Measurements from ENCODE around the gene SMIM1.

SMIM1 gene

GRCh38 chr1:3824650-3825049 is 52.1 kb downstream of the SMIM1 start:
- no peaks in the 10 kb centered on the region for H3K9me2 ChIP-seq (replicated peaks; ENCODE audit: control insufficient read depth, low read length)
- no peaks in the 10 kb centered on the region for H3K79me2 ChIP-seq (ENCODE audit: control insufficient read depth, low read length)
- no peaks in the 10 kb centered on the region for H3K27me3 ChIP-seq (ENCODE audit: control insufficient read depth, low read length)
- H4K20me1 ChIP-seq (ENCODE audit: control insufficient read depth, insufficient read depth, low read depth, low read length): no peaks in the 10 kb centered on the region
- no peaks in the 10 kb centered on the region for H3F3A ChIP-seq (ENCODE audit: control insufficient read depth, insufficient read depth)
- H3K9me3 ChIP-seq (ENCODE audit: control insufficient read depth, insufficient read depth, low read length): no peaks in the 10 kb centered on the region
- H3K4me2 ChIP-seq (ENCODE audit: low read length): no peak overlapping the region
- no peak overlapping the region for H3K4me3 ChIP-seq (ENCODE audit: low read length)
- peaks cover 71% of the 10 kb centered on the region for H3K36me3 ChIP-seq (ENCODE audit: control insufficient read depth, low read length)
- H3K27ac ChIP-seq (ENCODE audit: low read depth, low read length): no peak overlapping the region
- H3K4me1 ChIP-seq (ENCODE audit: control insufficient read depth, low read length): no peaks in the 10 kb centered on the region
- no peak for TF ChIP-seq EZH2phosphoT487 (IDR thresholded peaks at IDR 0.05; ENCODE audit: borderline replicate concordance, low read length)
- TF ChIP-seq, protein P1, sequence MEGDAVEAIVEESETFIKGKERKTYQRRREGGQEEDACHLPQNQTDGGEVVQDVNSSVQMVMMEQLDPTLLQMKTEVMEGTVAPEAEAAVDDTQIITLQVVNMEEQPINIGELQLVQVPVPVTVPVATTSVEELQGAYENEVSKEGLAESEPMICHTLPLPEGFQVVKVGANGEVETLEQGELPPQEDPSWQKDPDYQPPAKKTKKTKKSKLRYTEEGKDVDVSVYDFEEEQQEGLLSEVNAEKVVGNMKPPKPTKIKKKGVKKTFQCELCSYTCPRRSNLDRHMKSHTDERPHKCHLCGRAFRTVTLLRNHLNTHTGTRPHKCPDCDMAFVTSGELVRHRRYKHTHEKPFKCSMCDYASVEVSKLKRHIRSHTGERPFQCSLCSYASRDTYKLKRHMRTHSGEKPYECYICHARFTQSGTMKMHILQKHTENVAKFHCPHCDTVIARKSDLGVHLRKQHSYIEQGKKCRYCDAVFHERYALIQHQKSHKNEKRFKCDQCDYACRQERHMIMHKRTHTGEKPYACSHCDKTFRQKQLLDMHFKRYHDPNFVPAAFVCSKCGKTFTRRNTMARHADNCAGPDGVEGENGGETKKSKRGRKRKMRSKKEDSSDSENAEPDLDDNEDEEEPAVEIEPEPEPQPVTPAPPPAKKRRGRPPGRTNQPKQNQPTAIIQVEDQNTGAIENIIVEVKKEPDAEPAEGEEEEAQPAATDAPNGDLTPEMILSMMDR (IDR thresholded peaks at IDR 0.05; ENCODE audit: low read depth, low read length, poor library complexity, severe bottlenecking): no peak

DNA sequence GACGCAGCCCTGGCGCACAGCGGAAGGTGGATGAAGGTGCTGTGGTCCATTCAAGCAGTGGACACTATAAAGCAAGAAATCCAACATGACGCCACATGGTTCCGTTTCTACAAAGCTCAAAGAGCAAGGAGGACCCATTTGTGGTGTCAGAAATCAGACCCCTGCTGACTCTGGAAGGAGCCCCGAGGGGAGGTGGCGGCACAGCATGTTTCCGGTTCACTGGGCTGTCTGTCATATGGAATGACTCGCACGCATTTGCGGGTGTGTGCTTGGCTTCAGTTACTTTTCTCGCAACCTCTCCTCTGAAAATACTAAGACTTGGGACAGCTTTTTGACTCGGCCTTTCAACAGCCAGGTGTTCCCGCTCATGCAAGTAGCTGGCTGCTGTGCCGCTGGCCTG is 52.8 kb downstream of the SMIM1 start:
- Histone ChIP-seq H3K9me2 (replicated peaks; ENCODE audit: control insufficient read depth, low read length) (no peaks in the 10 kb centered on the region), H3K4me1 (ENCODE audit: control insufficient read depth, low read length) (no peaks in the 10 kb centered on the region), H3K79me2 (ENCODE audit: control insufficient read depth, low read length) (no peaks in the 10 kb centered on the region), H3K36me3 (ENCODE audit: control insufficient read depth, low read length) (peaks cover 76% of the 10 kb centered on the region), H3K9me3 (ENCODE audit: control insufficient read depth, insufficient read depth, low read length) (no peaks in the 10 kb centered on the region), H3K4me3 (ENCODE audit: low read length) (no peak overlapping the region), H3K4me2 (ENCODE audit: low read length) (no peak overlapping the region), H4K20me1 (ENCODE audit: control insufficient read depth, insufficient read depth, low read depth, low read length) (no peaks in the 10 kb centered on the region), H3F3A (ENCODE audit: control insufficient read depth, insufficient read depth) (no peaks in the 10 kb centered on the region), H3K27me3 (ENCODE audit: control insufficient read depth, low read length) (no peaks in the 10 kb centered on the region), H3K27ac (ENCODE audit: low read depth, low read length) (no peak overlapping the region)
- TF ChIP-seq EZH2phosphoT487 (IDR thresholded peaks at IDR 0.05; ENCODE audit: borderline replicate concordance, low read length): no peak
- TF ChIP-seq, protein P1 (IDR thresholded peaks at IDR 0.05; ENCODE audit: low read depth, low read length, poor library complexity, severe bottlenecking): no peak
